HG02943 (cell line): ENCODE measurements around the gene ERI3.

Experiments
- ATAC-seq: cut with Tn5 transposase; IDR thresholded peaks from one replicate; pipeline ENCODE4 v1.9.1; 2021; ENCODE audit warnings: mild to moderate bottlenecking, low read depth, moderate library complexity; ENCODE audit not compliant: unreplicated experiment

The ERI3 gene

DNA sequence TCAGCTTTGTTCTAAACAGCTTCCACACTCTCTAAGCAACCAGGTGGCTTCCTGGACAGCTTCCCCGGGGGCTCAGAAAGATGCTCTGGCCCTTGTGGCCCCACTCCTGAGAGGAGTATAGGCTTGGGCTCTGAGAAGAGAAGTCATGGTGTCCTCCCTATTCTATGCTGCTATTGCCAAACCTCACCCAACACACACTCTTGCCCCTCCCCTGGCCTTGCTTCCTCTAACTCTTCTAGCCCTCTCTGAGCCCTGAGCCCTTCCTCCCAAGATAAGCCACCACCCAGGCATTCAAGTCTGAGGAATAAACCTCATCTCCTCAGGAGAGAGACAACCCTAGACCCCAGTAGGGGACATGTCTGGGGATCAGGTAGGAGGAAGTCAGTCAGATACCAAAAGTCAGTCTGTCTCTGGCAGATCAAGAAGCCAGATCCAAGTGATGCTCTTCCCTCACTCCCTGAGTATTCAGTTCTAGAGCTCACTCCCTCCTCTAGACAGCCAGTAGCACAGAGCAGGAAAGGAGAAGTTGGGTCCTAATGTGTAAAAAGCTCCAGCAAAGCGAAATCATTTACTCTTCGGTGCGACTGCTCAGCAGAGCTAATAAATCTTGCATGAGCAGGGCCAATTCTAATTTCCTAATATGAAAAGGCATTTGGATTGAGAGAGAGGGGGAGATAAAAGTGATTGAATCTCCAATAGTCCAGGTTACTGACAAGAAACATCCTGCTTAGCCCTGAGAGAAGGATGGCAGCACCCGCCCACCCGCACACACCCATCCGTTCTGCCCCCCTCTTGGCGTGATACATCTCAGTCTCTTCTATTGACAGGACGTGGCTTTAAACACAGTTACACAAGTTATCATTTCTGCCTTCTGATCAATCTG is 91.2 kb downstream of the ERI3 start:
- ATAC-seq = no peak

GRCh38 chr1:44262816-44263567 is 92.1 kb downstream of the ERI3 start:
- no peak for ATAC-seq

DNA sequence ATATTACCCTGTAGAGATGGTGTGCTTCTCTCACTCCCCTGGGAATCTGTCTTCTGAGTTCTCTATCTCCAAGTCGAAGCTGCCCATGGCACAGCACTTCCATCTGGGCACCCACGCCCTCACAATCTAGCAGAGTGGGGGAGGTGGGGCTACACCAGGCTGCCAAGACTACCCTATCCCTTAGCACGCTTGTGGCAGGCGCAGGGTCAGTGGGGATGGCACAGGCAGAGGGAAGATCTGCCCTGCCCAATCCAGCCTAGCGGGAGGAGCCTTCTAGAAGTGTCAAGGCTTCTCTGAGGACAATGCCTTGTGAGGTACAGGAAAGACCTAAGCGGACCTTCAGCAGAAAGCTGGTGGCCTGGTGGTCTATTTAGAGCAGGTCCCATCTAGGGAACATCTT is 92.6 kb downstream of the ERI3 start:
- ATAC-seq = no peak

DNA sequence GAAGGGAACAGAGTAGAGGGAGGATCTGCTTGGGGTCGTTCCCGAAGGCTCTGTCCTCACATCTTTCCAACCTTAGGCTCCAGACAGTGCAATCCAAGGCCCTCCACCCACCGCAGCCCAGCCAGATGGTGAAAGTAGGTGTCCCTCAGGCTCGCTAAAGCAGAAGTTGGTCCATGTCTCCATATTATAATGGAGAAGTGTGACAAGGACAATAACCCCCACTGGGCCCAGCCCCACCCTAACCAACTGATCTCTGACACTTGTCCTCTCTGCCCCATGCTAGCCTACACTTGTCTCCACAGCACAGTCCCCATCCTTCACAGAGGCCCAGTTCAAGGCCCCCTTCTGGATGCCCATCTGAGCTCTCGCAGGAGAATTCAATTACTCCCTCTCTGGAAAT is 93.1 kb downstream of the ERI3 start:
- no peak for ATAC-seq

DNA sequence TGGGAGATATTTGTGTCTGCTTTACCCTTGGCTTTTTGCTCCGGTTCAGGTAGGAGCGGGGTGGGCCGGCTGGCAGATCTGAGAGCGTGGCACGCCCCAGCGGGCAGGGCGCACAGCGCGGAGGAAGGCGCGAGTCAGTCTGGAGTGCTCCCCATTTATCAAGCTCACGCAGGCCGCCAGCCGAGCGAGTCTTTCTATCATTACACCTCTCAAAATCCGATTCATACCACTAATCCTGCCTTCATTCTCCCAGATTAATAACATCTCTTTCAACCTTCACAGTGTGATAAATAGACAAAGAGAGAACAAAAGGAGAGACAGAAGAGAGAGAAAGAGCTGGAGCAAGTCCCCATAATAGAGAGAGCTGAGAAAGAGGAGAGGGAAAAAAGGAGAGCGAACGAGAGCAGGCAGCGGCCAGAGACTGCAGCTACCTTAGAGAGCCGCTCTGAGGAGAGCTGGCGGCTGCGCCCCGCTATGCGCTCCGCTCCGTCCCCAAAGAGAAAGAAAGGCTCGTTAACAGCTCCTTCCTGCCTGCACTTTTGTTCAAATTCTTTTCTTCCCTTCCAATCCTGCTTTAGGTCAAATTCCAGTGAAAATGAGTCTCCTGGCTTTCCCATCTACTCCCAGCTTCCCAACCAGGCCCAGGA is 93.8 kb downstream of the ERI3 start:
- no peak for ATAC-seq

- no peak for ATAC-seq
These were observed 94.3 kb downstream of the ERI3 start for GRCh38 chr1:44260792-44261170.

GRCh38 chr1:44259090-44259489 is 96.0 kb downstream of the ERI3 start:
- ATAC-seq = no peak

DNA sequence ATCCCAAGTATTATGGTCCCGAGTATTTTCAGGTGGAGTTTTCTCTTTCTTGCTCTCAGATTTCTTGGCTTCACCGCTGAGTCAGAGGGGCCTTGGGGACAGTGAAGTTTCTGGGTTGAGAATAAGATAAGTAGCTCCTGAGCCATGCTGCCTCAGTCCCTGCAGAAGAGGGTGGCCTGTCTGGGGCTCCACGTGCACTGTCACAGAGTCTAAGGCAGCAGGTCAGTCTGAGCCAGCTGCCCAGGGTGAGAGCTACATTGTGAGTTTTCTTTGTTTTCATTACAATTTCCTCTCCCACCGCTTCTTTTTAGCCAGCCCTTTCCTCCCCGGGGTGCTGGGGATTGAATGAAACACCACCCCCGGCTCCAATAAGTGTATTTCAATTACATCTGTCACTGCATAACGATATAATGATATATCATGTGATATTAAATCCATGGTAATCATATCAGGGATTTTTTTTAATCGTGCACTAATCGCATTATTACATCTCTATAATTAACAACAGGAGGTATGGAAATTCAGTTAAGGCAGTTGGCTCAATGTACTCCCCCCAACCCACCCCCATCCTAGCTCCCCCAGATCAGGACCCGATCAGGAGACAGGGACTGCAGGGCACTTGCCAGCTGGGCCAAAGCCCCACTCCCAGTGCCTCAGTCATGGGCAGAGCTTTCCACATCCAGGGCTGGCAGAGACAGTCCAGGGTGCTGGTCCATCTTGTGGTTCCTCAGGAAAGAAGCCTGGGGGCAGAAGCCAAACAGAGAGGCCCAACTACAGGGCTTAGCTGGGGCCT is 98.1 kb downstream of the ERI3 start:
- no peak for ATAC-seq

- ATAC-seq = no peak
These were observed 100.6 kb downstream of the ERI3 start for GRCh38 chr1:44254392-44254910.

DNA sequence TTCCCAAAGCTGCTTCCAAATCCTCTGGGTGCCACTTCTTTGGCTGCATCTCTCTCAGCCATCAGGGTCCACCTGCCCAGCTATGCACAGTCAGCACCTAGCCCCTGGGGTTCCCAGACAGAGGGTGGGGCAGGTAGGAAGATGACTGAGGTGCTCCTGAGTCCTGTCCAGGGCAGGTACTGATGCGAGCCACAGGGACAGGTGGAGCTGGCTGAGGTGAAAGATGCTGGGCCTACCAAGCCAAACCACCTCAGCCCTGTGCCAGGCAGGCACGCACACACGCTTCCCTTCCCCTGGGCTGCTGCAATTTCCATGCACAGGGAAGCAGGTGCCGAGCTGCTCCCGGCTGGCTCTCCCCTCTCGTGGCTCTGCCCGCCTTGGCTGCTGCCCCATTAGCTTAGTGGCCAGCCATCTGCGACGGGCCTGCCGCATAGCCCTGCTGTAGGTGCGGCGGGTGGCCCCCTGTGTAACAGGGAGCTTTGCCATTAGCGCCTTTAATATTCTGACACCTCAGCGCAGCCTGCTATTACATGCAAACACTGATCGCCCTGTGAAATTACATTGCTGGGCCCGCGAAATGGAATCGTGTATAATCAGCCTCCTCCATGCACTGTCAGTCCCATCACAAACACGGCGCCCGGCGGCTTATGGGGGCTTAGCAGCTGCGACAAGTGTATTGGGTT is 102.9 kb downstream of the ERI3 start:
- ATAC-seq = no peak

DNA sequence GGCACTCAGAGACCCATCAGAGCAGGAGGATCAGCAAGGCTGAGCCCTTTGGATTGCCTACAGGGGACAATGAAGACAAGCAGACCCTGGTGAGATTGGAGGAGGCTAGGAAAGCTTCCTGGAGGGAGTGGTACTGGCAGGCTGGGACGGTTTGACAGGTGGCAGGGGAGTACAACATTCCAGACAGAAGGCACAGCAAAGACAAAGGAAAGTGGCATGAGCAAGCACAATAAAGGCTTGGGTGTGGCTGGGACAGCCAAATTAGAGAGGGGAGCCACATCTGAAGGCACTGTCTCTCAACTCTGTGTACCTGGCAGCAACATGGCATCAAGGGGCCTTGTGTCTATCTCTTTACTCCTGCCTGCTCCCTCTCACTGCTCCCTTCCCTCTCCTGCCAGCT is 103.6 kb downstream of the ERI3 start:
- ATAC-seq = no peak

DNA sequence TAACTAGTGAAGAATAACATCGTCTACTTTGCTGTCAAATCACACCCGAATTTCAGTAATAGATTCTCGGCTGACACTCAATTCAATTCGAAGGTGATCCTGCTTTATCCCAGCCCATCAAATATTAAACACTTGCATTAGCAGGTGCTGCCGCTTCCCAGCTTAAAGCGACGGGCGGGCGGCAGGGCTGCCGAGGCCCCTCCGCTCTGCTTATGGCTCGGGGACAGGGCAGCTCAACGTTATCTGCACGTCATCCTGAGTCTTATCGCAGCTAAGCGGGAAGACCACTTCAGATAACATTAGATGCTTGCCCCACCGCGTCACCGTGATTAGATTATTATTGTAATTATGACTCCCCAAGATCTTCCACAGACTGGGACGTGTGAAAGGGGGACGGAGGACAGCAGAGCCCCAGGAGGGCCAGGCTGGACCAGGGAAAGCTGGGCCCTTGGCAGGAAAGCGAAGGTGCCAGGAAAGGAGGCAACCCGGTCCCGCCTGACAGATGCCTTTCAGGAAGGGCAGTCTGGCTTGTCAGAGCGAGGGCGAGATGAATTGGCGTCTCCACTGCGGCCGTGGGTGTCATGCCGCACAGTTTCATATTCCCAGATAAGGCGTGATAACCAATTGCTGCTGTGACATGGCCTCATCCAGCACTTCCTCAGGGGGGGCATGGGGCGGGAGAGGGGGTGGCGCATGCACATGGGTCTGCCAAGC is 104.8 kb downstream of the ERI3 start:
- no peak for ATAC-seq

GRCh38 chr1:44249543-44249942 is 105.5 kb downstream of the ERI3 start:
- no peak for ATAC-seq

DNA sequence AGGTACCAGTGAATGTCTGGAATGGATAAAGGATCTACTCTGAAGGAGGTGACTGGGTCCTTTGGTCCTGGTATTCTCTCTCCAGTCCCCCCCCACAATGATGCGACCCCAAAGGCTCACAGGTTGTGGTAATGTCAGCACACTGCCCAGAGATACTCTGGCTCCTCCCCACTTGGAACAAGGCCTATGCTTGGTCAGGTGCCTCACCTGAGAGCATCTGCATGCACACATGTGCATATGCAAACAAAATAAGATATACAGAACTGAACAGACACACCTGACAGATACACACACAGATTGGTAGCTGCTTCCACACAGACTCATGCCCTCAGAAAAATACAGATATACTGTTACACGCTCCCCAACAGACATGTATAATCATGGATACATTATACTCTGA is 108.3 kb downstream of the ERI3 start:
- no peak for ATAC-seq

GRCh38 chr1:44244986-44245385 is 110.1 kb downstream of the ERI3 start:
- no peak for ATAC-seq

DNA sequence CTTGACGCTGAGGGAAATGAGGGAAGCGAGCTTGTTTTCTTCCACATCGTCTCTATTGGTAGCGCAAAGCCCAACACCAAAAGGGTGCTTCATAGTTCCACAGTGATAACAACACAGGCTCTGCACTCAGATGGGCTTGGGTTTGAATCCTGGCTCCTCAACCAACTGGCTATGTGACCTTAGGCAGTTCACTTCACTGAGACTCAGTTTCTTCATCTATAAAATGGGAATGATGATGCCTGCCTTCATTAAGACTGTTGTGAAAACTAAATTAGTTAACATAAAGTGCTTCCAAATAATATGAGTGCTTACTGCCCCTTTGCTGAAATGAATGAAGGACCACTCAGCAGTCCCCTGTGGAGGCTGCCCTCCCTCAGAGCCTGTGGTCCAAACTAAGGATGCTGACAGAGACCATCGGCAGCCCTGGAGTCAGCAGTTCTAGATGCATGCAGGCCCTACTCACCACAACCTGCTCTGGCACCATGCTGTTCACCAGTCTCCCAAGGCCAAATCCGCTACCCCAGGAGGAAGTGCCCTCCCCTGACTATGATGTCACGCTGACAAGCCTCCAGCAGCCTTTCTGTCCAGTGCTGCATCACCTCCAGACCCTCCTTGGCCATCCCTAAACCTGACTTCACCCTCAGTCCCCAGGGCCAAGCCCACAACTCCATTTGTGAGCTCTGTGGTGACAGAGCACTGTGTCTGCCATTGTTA is 111.1 kb downstream of the ERI3 start:
- no peak for ATAC-seq

DNA sequence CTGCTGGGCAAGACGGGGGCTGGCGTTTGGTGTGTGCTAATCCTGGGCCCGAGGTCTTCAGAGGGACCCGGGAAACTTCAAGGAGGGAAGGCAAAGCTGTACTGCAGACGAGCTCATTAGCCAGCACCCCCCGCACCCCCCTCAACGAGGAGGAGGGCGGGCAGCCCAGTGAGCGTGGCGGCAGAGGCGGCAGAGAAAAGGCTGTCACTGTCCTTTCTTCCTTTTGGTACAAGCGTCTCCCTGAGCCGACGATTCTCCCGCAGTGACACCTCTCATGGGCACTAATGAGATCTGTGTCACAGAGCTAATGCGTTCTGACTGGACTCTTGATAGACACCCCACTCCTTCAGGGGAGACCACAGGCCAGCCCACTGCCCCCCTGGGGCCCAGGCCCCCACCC is 112.3 kb downstream of the ERI3 start:
- ATAC-seq = no peak

GRCh38 chr1:44240802-44241671 is 114.0 kb downstream of the ERI3 start:
- no peak for ATAC-seq
